Measurements from ENCODE around the gene PPP1R14C.

DNA sequence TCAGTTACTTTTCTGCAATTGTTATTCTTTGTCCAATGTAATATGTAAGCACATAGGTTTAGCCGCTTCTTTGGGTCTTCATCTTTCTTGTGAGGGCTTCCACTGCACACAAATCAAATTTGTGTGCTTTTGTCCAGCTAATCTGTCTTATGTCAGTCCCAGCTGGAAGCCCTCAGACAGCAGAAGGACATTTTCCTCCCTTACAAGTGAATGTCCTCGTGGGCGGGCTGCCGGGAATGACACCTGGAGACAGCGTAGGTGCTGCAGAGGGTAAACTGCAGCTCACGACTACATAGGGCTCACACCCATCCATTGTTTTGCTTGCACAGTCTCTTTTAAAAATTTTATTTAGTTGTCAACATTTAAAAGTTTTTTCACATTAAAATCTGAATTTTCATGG is 24.6 kb upstream of the PPP1R14C start:
- TF ChIP-seq EZH2 (IDR thresholded peaks at IDR 0.05; ENCODE audit: low read depth, unreplicated experiment) (no peak), ZNF331 (CRISPR knock-in tag; IDR thresholded peaks at IDR 0.05; ENCODE audit: low read depth) (no peak), JUNB (IDR thresholded peaks at IDR 0.05; ENCODE audit: unreplicated experiment) (no peak), POLR2AphosphoS5 (IDR thresholded peaks at IDR 0.05; ENCODE audit: low read depth) (no peak), EZH2phosphoT487 (IDR thresholded peaks at IDR 0.05; ENCODE audit: unreplicated experiment) (no peak), NANOG (IDR thresholded peaks at IDR 0.05; ENCODE audit: borderline replicate concordance) (no peak), CREB1 (CRISPR knock-in tag; IDR thresholded peaks at IDR 0.05; ENCODE audit: low read depth) (no peak), ZNF114 (CRISPR knock-in tag; IDR thresholded peaks at IDR 0.05) (no peak), STAT1 (IDR thresholded peaks at IDR 0.05; ENCODE audit: unreplicated experiment) (no peak)
- TF ChIP-seq, protein P1, sequence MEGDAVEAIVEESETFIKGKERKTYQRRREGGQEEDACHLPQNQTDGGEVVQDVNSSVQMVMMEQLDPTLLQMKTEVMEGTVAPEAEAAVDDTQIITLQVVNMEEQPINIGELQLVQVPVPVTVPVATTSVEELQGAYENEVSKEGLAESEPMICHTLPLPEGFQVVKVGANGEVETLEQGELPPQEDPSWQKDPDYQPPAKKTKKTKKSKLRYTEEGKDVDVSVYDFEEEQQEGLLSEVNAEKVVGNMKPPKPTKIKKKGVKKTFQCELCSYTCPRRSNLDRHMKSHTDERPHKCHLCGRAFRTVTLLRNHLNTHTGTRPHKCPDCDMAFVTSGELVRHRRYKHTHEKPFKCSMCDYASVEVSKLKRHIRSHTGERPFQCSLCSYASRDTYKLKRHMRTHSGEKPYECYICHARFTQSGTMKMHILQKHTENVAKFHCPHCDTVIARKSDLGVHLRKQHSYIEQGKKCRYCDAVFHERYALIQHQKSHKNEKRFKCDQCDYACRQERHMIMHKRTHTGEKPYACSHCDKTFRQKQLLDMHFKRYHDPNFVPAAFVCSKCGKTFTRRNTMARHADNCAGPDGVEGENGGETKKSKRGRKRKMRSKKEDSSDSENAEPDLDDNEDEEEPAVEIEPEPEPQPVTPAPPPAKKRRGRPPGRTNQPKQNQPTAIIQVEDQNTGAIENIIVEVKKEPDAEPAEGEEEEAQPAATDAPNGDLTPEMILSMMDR (conservative IDR thresholded peaks at IDR 0.05; ENCODE audit: low read depth in 2 of 2), result no peak
- TF ChIP-seq, protein P2, sequence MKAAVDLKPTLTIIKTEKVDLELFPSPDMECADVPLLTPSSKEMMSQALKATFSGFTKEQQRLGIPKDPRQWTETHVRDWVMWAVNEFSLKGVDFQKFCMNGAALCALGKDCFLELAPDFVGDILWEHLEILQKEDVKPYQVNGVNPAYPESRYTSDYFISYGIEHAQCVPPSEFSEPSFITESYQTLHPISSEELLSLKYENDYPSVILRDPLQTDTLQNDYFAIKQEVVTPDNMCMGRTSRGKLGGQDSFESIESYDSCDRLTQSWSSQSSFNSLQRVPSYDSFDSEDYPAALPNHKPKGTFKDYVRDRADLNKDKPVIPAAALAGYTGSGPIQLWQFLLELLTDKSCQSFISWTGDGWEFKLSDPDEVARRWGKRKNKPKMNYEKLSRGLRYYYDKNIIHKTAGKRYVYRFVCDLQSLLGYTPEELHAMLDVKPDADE (IDR thresholded peaks at IDR 0.05), result no peak
- TF ChIP-seq, protein P3, sequence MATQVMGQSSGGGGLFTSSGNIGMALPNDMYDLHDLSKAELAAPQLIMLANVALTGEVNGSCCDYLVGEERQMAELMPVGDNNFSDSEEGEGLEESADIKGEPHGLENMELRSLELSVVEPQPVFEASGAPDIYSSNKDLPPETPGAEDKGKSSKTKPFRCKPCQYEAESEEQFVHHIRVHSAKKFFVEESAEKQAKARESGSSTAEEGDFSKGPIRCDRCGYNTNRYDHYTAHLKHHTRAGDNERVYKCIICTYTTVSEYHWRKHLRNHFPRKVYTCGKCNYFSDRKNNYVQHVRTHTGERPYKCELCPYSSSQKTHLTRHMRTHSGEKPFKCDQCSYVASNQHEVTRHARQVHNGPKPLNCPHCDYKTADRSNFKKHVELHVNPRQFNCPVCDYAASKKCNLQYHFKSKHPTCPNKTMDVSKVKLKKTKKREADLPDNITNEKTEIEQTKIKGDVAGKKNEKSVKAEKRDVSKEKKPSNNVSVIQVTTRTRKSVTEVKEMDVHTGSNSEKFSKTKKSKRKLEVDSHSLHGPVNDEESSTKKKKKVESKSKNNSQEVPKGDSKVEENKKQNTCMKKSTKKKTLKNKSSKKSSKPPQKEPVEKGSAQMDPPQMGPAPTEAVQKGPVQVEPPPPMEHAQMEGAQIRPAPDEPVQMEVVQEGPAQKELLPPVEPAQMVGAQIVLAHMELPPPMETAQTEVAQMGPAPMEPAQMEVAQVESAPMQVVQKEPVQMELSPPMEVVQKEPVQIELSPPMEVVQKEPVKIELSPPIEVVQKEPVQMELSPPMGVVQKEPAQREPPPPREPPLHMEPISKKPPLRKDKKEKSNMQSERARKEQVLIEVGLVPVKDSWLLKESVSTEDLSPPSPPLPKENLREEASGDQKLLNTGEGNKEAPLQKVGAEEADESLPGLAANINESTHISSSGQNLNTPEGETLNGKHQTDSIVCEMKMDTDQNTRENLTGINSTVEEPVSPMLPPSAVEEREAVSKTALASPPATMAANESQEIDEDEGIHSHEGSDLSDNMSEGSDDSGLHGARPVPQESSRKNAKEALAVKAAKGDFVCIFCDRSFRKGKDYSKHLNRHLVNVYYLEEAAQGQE (IDR thresholded peaks at IDR 0.05; ENCODE audit: unreplicated experiment), result no peak
- TF ChIP-seq, protein P4, sequence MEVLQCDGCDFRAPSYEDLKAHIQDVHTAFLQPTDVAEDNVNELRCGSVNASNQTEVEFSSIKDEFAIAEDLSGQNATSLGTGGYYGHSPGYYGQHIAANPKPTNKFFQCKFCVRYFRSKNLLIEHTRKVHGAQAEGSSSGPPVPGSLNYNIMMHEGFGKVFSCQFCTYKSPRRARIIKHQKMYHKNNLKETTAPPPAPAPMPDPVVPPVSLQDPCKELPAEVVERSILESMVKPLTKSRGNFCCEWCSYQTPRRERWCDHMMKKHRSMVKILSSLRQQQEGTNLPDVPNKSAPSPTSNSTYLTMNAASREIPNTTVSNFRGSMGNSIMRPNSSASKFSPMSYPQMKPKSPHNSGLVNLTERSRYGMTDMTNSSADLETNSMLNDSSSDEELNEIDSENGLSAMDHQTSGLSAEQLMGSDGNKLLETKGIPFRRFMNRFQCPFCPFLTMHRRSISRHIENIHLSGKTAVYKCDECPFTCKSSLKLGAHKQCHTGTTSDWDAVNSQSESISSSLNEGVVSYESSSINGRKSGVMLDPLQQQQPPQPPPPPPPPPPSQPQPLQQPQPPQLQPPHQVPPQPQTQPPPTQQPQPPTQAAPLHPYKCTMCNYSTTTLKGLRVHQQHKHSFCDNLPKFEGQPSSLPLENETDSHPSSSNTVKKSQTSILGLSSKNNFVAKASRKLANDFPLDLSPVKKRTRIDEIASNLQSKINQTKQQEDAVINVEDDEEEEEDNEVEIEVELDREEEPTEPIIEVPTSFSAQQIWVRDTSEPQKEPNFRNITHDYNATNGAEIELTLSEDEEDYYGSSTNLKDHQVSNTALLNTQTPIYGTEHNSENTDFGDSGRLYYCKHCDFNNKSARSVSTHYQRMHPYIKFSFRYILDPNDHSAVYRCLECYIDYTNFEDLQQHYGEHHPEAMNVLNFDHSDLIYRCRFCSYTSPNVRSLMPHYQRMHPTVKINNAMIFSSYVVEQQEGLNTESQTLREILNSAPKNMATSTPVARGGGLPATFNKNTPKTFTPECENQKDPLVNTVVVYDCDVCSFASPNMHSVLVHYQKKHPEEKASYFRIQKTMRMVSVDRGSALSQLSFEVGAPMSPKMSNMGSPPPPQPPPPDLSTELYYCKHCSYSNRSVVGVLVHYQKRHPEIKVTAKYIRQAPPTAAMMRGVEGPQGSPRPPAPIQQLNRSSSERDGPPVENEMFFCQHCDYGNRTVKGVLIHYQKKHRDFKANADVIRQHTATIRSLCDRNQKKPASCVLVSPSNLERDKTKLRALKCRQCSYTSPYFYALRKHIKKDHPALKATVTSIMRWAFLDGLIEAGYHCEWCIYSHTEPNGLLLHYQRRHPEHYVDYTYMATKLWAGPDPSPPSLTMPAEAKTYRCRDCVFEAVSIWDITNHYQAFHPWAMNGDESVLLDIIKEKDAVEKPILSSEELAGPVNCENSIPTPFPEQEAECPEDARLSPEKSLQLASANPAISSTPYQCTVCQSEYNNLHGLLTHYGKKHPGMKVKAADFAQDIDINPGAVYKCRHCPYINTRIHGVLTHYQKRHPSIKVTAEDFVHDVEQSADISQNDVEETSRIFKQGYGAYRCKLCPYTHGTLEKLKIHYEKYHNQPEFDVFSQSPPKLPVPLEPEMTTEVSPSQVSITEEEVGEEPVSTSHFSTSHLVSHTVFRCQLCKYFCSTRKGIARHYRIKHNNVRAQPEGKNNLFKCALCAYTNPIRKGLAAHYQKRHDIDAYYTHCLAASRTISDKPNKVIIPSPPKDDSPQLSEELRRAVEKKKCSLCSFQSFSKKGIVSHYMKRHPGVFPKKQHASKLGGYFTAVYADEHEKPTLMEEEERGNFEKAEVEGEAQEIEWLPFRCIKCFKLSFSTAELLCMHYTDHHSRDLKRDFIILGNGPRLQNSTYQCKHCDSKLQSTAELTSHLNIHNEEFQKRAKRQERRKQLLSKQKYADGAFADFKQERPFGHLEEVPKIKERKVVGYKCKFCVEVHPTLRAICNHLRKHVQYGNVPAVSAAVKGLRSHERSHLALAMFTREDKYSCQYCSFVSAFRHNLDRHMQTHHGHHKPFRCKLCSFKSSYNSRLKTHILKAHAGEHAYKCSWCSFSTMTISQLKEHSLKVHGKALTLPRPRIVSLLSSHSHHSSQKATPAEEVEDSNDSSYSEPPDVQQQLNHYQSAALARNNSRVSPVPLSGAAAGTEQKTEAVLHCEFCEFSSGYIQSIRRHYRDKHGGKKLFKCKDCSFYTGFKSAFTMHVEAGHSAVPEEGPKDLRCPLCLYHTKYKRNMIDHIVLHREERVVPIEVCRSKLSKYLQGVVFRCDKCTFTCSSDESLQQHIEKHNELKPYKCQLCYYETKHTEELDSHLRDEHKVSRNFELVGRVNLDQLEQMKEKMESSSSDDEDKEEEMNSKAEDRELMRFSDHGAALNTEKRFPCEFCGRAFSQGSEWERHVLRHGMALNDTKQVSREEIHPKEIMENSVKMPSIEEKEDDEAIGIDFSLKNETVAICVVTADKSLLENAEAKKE (CRISPR knock-in tag; IDR thresholded peaks at IDR 0.05), result no peak
